NCI-H2029 treated with DMSO at 0.1 percent for 48 hours (cell line): ENCODE results near the gene TMEM203.

Source experiments
- DNase-seq: peaks from one replicate; lab custom pipeline; 2025; lab: John Stamatoyannopoulos, UW

TMEM203 gene

GRCh38 chr9:137164370-137165249 lies 40.8 kb downstream of the TMEM203 start:
- DNase-seq = no peak

GRCh38 chr9:137163805-137164204 lies 41.6 kb downstream of the TMEM203 start:
- DNase-seq = no peak

- DNase-seq = no peak
Measured at GRCh38 chr9:137163365-137163715, 42.1 kb downstream of the TMEM203 start.

GRCh38 chr9:137162505-137163364 lies 42.7 kb downstream of the TMEM203 start:
- DNase-seq = no peak

GRCh38 chr9:137161558-137162486 lies 43.6 kb downstream of the TMEM203 start:
- DNase-seq = no peak

- no peak for DNase-seq
Measured at GRCh38 chr9:137160716-137161557, 44.5 kb downstream of the TMEM203 start.

- DNase-seq = no peak
Measured at GRCh38 chr9:137160054-137160425, 45.4 kb downstream of the TMEM203 start.

GRCh38 chr9:137159105-137160053 lies 46.1 kb downstream of the TMEM203 start:
- no peak for DNase-seq

- DNase-seq = no peak
Measured at GRCh38 chr9:137158625-137159024, 46.8 kb downstream of the TMEM203 start.

- DNase-seq = no peak
Measured at GRCh38 chr9:137157618-137158415, 47.6 kb downstream of the TMEM203 start.

GRCh38 chr9:137156567-137157375 lies 48.7 kb downstream of the TMEM203 start:
- no peak for DNase-seq
